Liver (tissue), 9 donors: ENCODE results near the gene ABHD15. TPM values are rescaled to one million over a fixed set of nuclear protein-coding genes. Genes with fewer than 3 reads are reported as not detected.
A peak's percentile ranks its signal among the peaks of the same experiment; 100 is the strongest.

Source experiments
- DNase-seq: peaks from one replicate; pipeline ENCODE4 v3.0.0-alpha.2; 2017; ENCODE audit warnings: low spot score
- H3K27ac ChIP-seq, 2 donors: one replicate each; pipeline ENCODE4 v1.7.0; 2013; ENCODE audit warnings: inconsistent platforms in 2 of 2, low read length in 2 of 2, control low read depth in 1 of 2, low read depth in 1 of 2, mild to moderate bottlenecking in 1 of 2
- H3K27me3 ChIP-seq, 4 donors: one replicate each; pipeline versions ENCODE4 v1.6.1 to v1.7.0; 2013; ENCODE audit warnings: low read length in 3 of 4, inconsistent platforms in 1 of 4, mild to moderate bottlenecking in 1 of 4, moderate library complexity in 1 of 4; ENCODE audit not compliant: control insufficient read depth in 4 of 4, insufficient read depth in 4 of 4
- H3K36me3 ChIP-seq, 4 donors: one replicate each; pipeline versions ENCODE4 v1.6.1 to v1.7.0; 2013; ENCODE audit warnings: low read length in 3 of 4, mild to moderate bottlenecking in 3 of 4, low read depth in 1 of 4, moderate library complexity in 1 of 4; ENCODE audit not compliant: control insufficient read depth in 4 of 4, insufficient read depth in 3 of 4
- H3K4me1 ChIP-seq, 4 donors: one replicate each; pipeline versions ENCODE4 v1.6.1 to v1.7.0; 2013; ENCODE audit warnings: low read length in 3 of 4, mild to moderate bottlenecking in 3 of 4, moderate library complexity in 1 of 4; ENCODE audit not compliant: control insufficient read depth in 4 of 4, insufficient read depth in 4 of 4
- H3K4me3 ChIP-seq, 3 donors: one replicate each; pipeline versions ENCODE4 v1.6.1 to v1.7.0; 2013; ENCODE audit warnings: low read length in 3 of 3, control low read depth in 1 of 3, low read depth in 1 of 3, mild to moderate bottlenecking in 1 of 3
- H3K9ac ChIP-seq, 2 donors: one replicate each; pipeline ENCODE4 v1.7.0; 2013; ENCODE audit warnings: low read length in 2 of 2, mild to moderate bottlenecking in 2 of 2, moderate library complexity in 2 of 2, control low read depth in 1 of 2, low read depth in 1 of 2
- H3K9me3 ChIP-seq, 4 donors: one replicate each; pipeline versions ENCODE4 v1.6.1 to v1.7.0; 2013; ENCODE audit warnings: low read length in 3 of 4; ENCODE audit not compliant: control insufficient read depth in 4 of 4
- ATF3 ChIP-seq: IDR thresholded peaks from 2 replicates; pipeline ENCODE4 v1.6.1; 2016; ENCODE audit warnings: antibody characterized with exemption
- EGR1 ChIP-seq, 2 donors: IDR thresholded peaks; 2 replicates each; pipeline ENCODE4 v1.6.1; 2016 to 2018; ENCODE audit warnings: antibody characterized with exemption in 2 of 2, low read depth in 2 of 2
- FOXA1 ChIP-seq: IDR thresholded peaks from 2 replicates; pipeline ENCODE4 v1.6.1; 2016; ENCODE audit warnings: antibody characterized with exemption
- FOXA2 ChIP-seq: IDR thresholded peaks from 2 replicates; pipeline ENCODE4 v1.6.1; 2016; ENCODE audit warnings: antibody characterized with exemption
- GABPA ChIP-seq, 2 donors: IDR thresholded peaks in 1 of 2; conservative IDR thresholded peaks in 1 of 2; 2 replicates each; pipeline ENCODE4 v1.6.1; 2016; ENCODE audit warnings: antibody characterized with exemption in 2 of 2, mild to moderate bottlenecking in 1 of 2, moderate library complexity in 1 of 2
- HNF4A ChIP-seq, 2 donors: conservative IDR thresholded peaks; 2 replicates each; pipeline ENCODE4 v1.6.1; 2016; ENCODE audit warnings: antibody characterized with exemption in 2 of 2, mild to moderate bottlenecking in 2 of 2
- HNF4G ChIP-seq: IDR thresholded peaks from 2 replicates; pipeline ENCODE4 v1.6.1; 2016; ENCODE audit warnings: antibody characterized with exemption
- JUND ChIP-seq, 2 donors: IDR thresholded peaks; 2 replicates each; pipeline ENCODE4 v1.6.1; 2016; ENCODE audit warnings: antibody characterized with exemption in 2 of 2
- NR2F2 ChIP-seq: IDR thresholded peaks from 2 replicates; pipeline ENCODE4 v1.6.1; 2016; ENCODE audit warnings: antibody characterized with exemption
- RAD21 ChIP-seq, 2 donors: IDR thresholded peaks; 2 replicates each; pipeline ENCODE4 v1.6.1; 2016; ENCODE audit warnings: antibody characterized with exemption in 2 of 2, mild to moderate bottlenecking in 2 of 2
- REST ChIP-seq: IDR thresholded peaks from 2 replicates; pipeline ENCODE4 v1.6.1; 2016; ENCODE audit warnings: antibody characterized with exemption, mild to moderate bottlenecking
- SP1 ChIP-seq: IDR thresholded peaks from 2 replicates; pipeline ENCODE4 v1.6.1; 2018; ENCODE audit warnings: antibody characterized with exemption, mild to moderate bottlenecking
- YY1 ChIP-seq: IDR thresholded peaks from 2 replicates; pipeline ENCODE4 v1.6.1; 2016; ENCODE audit warnings: antibody characterized with exemption, mild to moderate bottlenecking
- WGBS: extraction: QIAGEN DNeasy Blood & Tissue Kit; methylation state at CpG from one replicate; pipeline ENCODE4 v1.1.7; 2013; 5-methylcytosine and 5-hydroxymethylcytosine counted together
- polyA plus RNA-seq, 2 donors: library from polyadenylated mRNA; stranded (reverse) in 1 of 2; unstranded in 1 of 2; fragments of 200-250 nt in 1 of 2; fragments of >200 nt in 1 of 2; fragmentation: Nextera tagmentation in 1 of 2; extraction: Ambion mirVana in 1 of 2; gene quantifications; one replicate each; pipeline versions ENCODE4 v1.2.1 to v1.2.3, GENCODE V29; 2013 to 2015
- total RNA-seq, 2 donors: library from RNA; depleted of rRNA; stranded (reverse); fragments of >200 nt; gene quantifications; one replicate each; pipeline ENCODE4 v1.2.3, GENCODE V29; 2014
- TF ChIP-seq, protein P1 (sequence below): IDR thresholded peaks from 2 replicates; pipeline ENCODE4 v1.6.1; 2016; ENCODE audit warnings: antibody characterized with exemption
- TF ChIP-seq, protein P2 (sequence below): fragments of 150-350 bp; IDR thresholded peaks from 2 replicates; pipeline ENCODE4 v1.5.1; 2017; ENCODE audit warnings: improper control_type of control experiment, low read depth, low read length; ENCODE audit not compliant: missing input control
- TF ChIP-seq, protein P3 (sequence below): IDR thresholded peaks from 2 replicates; pipeline ENCODE4 v1.6.1; 2016; ENCODE audit warnings: antibody characterized with exemption
- donor health status: healthy.
- donor health status: healthy.
- donor health status: healthy.
- donor health status: healthy.
- donor health status: healthy.

Gene ABHD15
- total and polyA plus RNA-seq, 4 donors, result 5.6 to 25.7 (median 10.6) TPM

- Histone ChIP-seq H3K27ac (no peak overlapping the region), H3K9me3 (no peaks in the 10 kb centered on the region), H3K36me3 (peaks cover 3 to 9% (median 6%) of the 10 kb centered on the region in 4 donors), H3K4me3 (no peak overlapping the region), H3K4me1 (peaks cover 2 to 32% (median 5%) of the 10 kb centered on the region in 4 donors), H3K27me3 (no peaks in the 10 kb centered on the region), H3K9ac (no peak overlapping the region)
- WGBS, result 85% methylated on average over 1 of the region's 1 CpG
- no peak for DNase-seq
- TF ChIP-seq REST (no peak), HNF4A (conservative IDR thresholded peaks at IDR 0.05) (peak; percentile 10 to 30)
Measured at GRCh38 chr17:29546085-29546484, 20.8 kb downstream of the ABHD15 start.

DNA sequence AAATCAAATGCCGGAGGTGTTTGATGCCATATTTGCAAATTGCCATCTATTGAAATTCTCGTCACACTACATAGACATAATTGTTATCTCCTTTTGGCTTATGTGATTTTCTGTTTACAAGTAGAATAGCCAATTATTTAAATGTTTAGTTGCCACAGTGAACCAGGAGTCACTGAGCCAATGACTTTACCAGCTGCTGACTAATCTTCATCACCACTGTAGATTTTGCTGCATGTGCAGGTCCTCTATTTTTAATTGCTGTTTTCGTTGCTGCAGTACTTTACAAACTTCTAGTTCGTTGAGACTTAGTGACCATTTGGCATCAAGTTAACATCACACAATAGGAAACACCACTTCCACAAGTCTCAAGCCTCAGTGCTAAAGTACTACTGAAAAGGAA, 22.8 kb downstream of the ABHD15 start:
- Histone ChIP-seq H3K4me3 (no peak overlapping the region), H3K36me3 (peaks cover 3 to 9% (median 6%) of the 10 kb centered on the region in 4 donors), H3K27me3 (no peaks in the 10 kb centered on the region), H3K9me3 (no peaks in the 10 kb centered on the region), H3K27ac (no peak overlapping the region), H3K9ac (no peak overlapping the region), H3K4me1 (peaks cover 2 to 24% (median 5%) of the 10 kb centered on the region in 4 donors)
- no peak for TF ChIP-seq REST
- TF ChIP-seq, protein P1, sequence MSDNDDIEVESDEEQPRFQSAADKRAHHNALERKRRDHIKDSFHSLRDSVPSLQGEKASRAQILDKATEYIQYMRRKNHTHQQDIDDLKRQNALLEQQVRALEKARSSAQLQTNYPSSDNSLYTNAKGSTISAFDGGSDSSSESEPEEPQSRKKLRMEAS, result no peak
- TF ChIP-seq EGR1 (IDR thresholded peaks at IDR 0.05; ENCODE audit: low read depth in 2 of 2), result no peak
- no peak for TF ChIP-seq RAD21 (IDR thresholded peaks at IDR 0.05)
- whole genome bisulfite sequencing, result 91% methylated on average over 4 of the region's 4 CpGs
- no peak for DNase-seq

GRCh38 chr17:29533976-29534375, 32.9 kb downstream of the ABHD15 start:
- peaks cover 0 to 2% (median 0%) of the 10 kb centered on the region in 4 donors for H3K4me1 ChIP-seq
- no peak for DNase-seq
- H3K36me3 ChIP-seq, result peaks cover 9 to 27% (median 19%) of the 10 kb centered on the region in 4 donors
- WGBS, result 95% methylated on average over 8 of the region's 8 CpGs
- H3K4me3 ChIP-seq, result no peak overlapping the region
- no peak overlapping the region for H3K27ac ChIP-seq
- no peak overlapping the region for H3K9ac ChIP-seq
- H3K9me3 ChIP-seq, result no peaks in the 10 kb centered on the region
- H3K27me3 ChIP-seq, result no peaks in the 10 kb centered on the region
- TF ChIP-seq GABPA (IDR thresholded peaks at IDR 0.05 in 1 of 2, conservative IDR thresholded peaks at IDR 0.05 in 1 of 2), result no peak
- no peak for TF ChIP-seq EGR1 (IDR thresholded peaks at IDR 0.05; ENCODE audit: low read depth in 2 of 2)
- no peak for TF ChIP-seq FOXA2
- no peak for TF ChIP-seq JUND (IDR thresholded peaks at IDR 0.05)
- no peak for TF ChIP-seq FOXA1
- no peak for TF ChIP-seq NR2F2
- no peak for TF ChIP-seq HNF4G
- no peak for TF ChIP-seq RAD21 (IDR thresholded peaks at IDR 0.05)
- TF ChIP-seq YY1, result no peak
- TF ChIP-seq SP1, result no peak
- TF ChIP-seq, protein P2, sequence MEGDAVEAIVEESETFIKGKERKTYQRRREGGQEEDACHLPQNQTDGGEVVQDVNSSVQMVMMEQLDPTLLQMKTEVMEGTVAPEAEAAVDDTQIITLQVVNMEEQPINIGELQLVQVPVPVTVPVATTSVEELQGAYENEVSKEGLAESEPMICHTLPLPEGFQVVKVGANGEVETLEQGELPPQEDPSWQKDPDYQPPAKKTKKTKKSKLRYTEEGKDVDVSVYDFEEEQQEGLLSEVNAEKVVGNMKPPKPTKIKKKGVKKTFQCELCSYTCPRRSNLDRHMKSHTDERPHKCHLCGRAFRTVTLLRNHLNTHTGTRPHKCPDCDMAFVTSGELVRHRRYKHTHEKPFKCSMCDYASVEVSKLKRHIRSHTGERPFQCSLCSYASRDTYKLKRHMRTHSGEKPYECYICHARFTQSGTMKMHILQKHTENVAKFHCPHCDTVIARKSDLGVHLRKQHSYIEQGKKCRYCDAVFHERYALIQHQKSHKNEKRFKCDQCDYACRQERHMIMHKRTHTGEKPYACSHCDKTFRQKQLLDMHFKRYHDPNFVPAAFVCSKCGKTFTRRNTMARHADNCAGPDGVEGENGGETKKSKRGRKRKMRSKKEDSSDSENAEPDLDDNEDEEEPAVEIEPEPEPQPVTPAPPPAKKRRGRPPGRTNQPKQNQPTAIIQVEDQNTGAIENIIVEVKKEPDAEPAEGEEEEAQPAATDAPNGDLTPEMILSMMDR, result no peak
- TF ChIP-seq, protein P3, sequence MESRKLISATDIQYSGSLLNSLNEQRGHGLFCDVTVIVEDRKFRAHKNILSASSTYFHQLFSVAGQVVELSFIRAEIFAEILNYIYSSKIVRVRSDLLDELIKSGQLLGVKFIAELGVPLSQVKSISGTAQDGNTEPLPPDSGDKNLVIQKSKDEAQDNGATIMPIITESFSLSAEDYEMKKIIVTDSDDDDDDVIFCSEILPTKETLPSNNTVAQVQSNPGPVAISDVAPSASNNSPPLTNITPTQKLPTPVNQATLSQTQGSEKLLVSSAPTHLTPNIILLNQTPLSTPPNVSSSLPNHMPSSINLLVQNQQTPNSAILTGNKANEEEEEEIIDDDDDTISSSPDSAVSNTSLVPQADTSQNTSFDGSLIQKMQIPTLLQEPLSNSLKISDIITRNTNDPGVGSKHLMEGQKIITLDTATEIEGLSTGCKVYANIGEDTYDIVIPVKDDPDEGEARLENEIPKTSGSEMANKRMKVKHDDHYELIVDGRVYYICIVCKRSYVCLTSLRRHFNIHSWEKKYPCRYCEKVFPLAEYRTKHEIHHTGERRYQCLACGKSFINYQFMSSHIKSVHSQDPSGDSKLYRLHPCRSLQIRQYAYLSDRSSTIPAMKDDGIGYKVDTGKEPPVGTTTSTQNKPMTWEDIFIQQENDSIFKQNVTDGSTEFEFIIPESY, result no peak
- no peak for TF ChIP-seq ATF3
- TF ChIP-seq, protein P1, result no peak
